Raji (cell line): ENCODE data around the gene GGT1.

Experiments
- POLR2A ChIP-seq: IDR thresholded peaks from 2 replicates; pipeline ENCODE4 v1.6.1; 2011; ENCODE audit warnings: low read depth, low read length, control low read depth; ENCODE audit not compliant: insufficient read depth

Gene GGT1

GRCh38 chr22:24578355-24579257, 24.4 kb upstream of the GGT1 start:
- no peak for TF ChIP-seq POLR2A

- no peak for TF ChIP-seq POLR2A
Measured at GRCh38 chr22:24579258-24579601, 23.8 kb upstream of the GGT1 start.

GRCh38 chr22:24580276-24580675, 22.7 kb upstream of the GGT1 start:
- TF ChIP-seq POLR2A: no peak

GRCh38 chr22:24582056-24582814, 20.8 kb upstream of the GGT1 start:
- no peak for TF ChIP-seq POLR2A

DNA sequence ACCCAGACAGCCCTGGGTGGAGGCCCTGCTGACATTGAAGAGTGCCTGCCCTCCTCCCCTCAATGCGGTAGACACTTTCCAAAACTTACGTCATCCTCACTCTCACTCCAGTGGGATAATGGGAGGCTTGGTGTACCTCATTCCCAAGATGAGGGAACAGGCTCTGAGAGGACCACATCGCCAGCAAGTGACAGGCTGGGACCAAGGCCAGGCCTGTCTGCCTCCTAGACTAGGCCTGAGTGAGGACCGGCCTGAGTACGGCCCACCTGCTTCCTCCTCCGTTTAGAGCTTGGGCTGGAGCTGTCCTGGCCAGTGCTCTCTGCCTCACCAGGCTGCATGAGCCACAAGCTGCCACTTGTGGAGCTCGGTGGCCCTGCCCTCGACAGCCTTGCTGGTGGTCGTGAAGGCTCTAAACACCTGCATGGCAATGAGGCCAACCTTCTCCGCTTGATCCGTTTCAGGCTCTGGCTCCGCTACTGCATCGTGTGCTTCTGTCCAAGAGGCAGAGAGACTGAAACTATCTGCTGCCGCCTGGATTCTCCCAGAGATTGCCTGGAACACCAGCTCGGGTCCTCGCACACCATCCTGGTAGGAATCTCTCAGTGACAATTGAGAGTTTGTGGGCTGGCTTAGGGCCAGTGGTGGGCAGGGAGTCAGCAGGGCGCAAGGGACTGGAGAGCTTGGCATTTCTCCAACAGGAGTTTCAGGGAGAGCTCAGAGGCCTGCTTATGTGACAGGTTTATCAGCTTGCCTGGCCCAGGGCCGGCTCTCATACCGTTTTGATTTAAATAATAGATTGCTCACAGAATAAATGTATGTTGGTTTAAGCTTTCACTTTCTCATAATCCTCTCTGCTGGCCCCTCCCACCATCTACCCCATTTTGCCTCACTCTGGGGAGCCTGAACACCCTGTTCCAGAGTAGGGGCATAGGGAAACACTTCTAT, 19.5 kb upstream of the GGT1 start:
- TF ChIP-seq POLR2A: no peak

GRCh38 chr22:24584166-24584790, 18.7 kb upstream of the GGT1 start:
- TF ChIP-seq POLR2A: no peak

DNA sequence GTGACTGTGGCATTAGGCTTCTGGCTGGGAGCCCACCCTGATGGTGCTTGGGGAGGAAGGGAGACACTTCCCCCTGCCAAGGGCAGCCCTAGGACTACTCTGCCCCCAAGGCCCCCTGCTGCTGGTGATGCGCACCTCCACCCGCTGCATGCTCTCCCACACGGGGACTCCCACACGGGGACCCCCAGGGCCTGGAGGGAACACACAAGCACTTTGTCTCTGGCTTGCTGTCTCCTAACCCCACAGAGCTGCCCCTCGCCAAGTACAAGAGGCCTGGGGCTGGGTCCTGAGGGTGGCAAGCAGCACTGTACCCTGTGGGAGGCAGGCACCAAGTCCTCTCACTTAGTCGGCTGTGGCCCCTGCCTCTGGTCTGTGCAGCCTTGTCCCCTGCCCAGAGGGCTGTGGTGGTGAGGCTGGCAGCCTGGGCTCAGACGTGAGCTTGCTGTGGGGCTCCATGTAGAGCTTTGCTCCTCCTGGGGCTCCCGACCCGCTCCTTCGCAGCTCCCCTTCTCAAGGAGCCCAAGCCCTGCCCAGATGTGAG, 18.1 kb upstream of the GGT1 start:
- no peak for TF ChIP-seq POLR2A

GRCh38 chr22:24585461-24585860, 17.5 kb upstream of the GGT1 start:
- TF ChIP-seq POLR2A: no peak

DNA sequence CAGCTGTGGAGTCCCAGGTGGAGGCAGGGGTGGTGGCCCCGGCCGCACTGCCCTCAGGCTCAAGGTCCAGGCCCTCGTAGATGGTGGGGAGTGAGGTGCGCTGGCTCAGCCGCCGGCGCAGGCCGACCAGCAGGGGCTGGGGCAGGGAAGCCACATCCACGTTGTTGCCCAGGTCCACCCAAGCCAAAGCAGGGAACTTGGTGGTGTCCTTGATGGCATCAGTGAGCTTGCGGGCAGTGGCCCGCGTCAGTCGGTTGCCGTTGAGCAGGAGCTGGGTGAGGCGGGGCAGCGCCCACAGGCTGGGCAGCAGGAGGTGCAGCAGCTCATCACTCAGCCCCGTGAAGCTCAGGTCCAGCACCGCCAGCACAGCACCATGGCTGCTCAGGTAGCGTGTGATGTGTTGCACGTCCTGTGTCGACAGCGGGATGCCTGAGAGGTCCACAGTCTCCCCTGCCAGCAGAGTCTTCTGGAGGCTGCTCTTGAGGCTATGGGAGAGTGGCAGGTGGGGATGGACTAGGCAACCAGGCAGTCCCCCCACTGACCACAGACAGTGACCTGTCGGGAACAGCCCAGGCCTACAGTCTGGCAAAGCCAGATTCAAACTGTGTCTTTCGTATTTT, 17.0 kb upstream of the GGT1 start:
- no peak for TF ChIP-seq POLR2A

DNA sequence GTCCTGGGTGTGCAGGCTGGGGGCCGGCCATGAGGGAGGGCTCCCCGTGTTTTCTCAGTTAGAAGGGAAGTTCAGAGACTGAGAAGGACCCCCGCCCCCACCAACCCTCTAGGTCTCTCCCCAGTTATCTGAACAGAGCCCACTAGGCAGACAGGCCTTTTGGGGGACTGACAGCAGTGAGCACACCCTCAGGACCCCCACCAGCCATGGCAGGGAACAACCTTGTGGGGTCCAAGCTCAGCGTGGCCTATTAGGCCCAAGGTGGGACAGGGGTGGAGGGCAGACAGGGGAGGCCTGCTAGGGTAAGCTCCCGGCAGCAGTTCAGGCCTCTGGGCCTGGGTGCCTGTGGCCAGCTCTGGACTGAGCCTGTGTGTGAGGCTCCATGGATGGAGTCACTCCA, 15.7 kb upstream of the GGT1 start:
- no peak for TF ChIP-seq POLR2A

GRCh38 chr22:24587948-24588347, 15.0 kb upstream of the GGT1 start:
- TF ChIP-seq POLR2A: no peak

GRCh38 chr22:24588381-24588756, 14.6 kb upstream of the GGT1 start:
- no peak for TF ChIP-seq POLR2A

DNA sequence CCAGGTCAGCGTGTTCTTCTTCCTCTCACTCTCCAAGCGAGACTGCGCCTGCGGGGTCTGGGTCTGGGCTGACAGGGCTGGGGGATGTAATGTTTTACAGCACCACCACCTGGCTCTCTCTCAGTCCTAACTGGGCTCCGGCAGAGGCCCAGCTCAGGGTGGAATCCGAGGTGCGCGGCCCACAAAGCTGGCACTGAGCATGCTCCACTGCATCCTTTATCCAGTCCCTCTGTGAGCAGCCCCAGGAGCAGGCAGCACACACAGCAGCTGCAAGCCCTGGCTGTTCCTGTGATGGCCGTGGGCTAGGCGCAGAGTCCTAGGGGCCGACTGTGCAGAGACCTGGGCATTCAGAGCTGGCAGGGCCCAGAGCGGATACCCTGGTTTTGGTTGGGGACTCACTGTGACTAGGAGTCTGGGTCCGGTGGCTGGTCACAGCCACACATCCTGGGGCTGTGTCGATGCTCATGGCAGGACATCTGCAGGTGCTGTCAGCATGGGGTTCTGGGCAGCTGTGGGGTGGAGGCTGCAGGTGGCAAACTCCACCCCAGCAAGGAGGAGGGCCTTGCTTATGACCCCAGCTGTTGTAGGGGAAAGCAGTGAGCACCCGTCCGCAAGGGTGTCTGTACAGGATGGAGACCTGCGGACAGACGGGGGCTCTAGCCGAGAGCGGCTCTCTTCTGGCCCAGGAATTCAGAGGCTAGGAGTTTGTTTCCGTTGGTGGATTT, 14.1 kb upstream of the GGT1 start:
- TF ChIP-seq POLR2A: no peak
